DMS114 treated with DMSO at 0.1 percent for 48 hours (cell line): ENCODE results near the gene FCN3.

Experiments used
- DNase-seq: peaks from one replicate; lab custom pipeline; 2025; ENCODE audit not compliant: unreplicated experiment; lab: John Stamatoyannopoulos, UW

The FCN3 gene

GRCh38 chr1:27380766-27381733, 6.4 kb upstream of the FCN3 start:
- no peak for DNase-seq

GRCh38 chr1:27380224-27380623, 5.6 kb upstream of the FCN3 start:
- DNase-seq = no peak

GRCh38 chr1:27379564-27380122, 5.0 kb upstream of the FCN3 start:
- no peak for DNase-seq

GRCh38 chr1:27377760-27378495, 3.3 kb upstream of the FCN3 start:
- no peak for DNase-seq

- DNase-seq = no peak
Measured at GRCh38 chr1:27372808-27373690, 1.6 kb downstream of the FCN3 start.

- no peak for DNase-seq
Measured at GRCh38 chr1:27372022-27372807, 2.4 kb downstream of the FCN3 start.

GRCh38 chr1:27368869-27369582, 5.6 kb downstream of the FCN3 start:
- peak; percentile 23 for DNase-seq

- DNase-seq = no peak
Measured at GRCh38 chr1:27367160-27367650, 7.4 kb downstream of the FCN3 start.

- DNase-seq = peak; percentile 61
Measured at GRCh38 chr1:27366411-27367159, 8.0 kb downstream of the FCN3 start, which contains the start of gene MAP3K6. Gene MAP3K6, minus strand, starts transcription at chr1:27366961. Its CDS starts 364 bp downstream, at chr1:27366597.

GRCh38 chr1:27366113-27366410, 8.6 kb downstream of the FCN3 start:
- peak; percentile 78 for DNase-seq

GRCh38 chr1:27365372-27366112, 9.1 kb downstream of the FCN3 start:
- peak; percentile 78 for DNase-seq

- DNase-seq = no peak
Measured at GRCh38 chr1:27364696-27365371, 9.8 kb downstream of the FCN3 start.

- DNase-seq = no peak
Measured at GRCh38 chr1:27363766-27364695, 10.6 kb downstream of the FCN3 start.

- DNase-seq = no peak
Measured at GRCh38 chr1:27361553-27361952, 13.1 kb downstream of the FCN3 start.

GRCh38 chr1:27361044-27361402, 13.6 kb downstream of the FCN3 start:
- DNase-seq = no peak
